Caco-2 (cell line): ENCODE measurements around the gene C19orf53. TPM values are rescaled to one million over a fixed set of nuclear protein-coding genes. Genes with fewer than 3 reads are reported as not detected.

Source experiments
- BruUV-seq: library from RNA; stranded (reverse); fragments of 400-500 nt; replicated peaks from 2 replicates; lab custom pipeline; 2021; lab: Mats Ljungman, UMichigan
- CTCF ChIA-PET: fragments of 300-600 bp; sonication (Branson Sonifier 250); formaldehyde crosslinking; loops from one replicate; lab custom pipeline; 2022; ENCODE audit warnings: antibody characterized with exemption; lab: Charles Lee
- POLR2A ChIA-PET: fragments of 300-600 bp; sonication (Branson Sonifier 250); formaldehyde crosslinking; loops from one replicate; lab custom pipeline; 2022; ENCODE audit warnings: antibody characterized with exemption; lab: Charles Lee
- DNase-seq, 2 experiments: peaks; one replicate each; pipeline versions ENCODE4 v3.0.0 to v3.0.0-alpha.2; 2020 to 2022
- H3K27me3 ChIP-seq: replicated peaks from 2 replicates; pipeline ENCODE4 v1.6.0; 2011; ENCODE audit warnings: low read length; ENCODE audit not compliant: control insufficient read depth, insufficient read depth
- H3K36me3 ChIP-seq: 2 replicates; pipeline ENCODE4 v1.5.1; 2011; ENCODE audit warnings: low read length; ENCODE audit not compliant: control insufficient read depth, insufficient read depth
- H3K4me1 ChIP-seq: fragments of 250-450 bp; sonication (Bioruptor Pico); 2 replicates; pipeline ENCODE4 v1.5.1; 2020; ENCODE audit warnings: mild to moderate bottlenecking
- H3K4me3 ChIP-seq: 2 replicates; pipeline ENCODE4 v1.5.1; 2011; ENCODE audit warnings: low read depth, mild to moderate bottlenecking, control low read depth, low read length
- H3K9me3 ChIP-seq: fragments of 250-450 bp; sonication (Bioruptor Pico); 2 replicates; pipeline ENCODE4 v1.5.1; 2020; ENCODE audit warnings: mild to moderate bottlenecking, moderate library complexity
- H3K27ac Mint-ChIP-seq: one replicate; pipeline ENCODE4 v1.8.0; 2022; ENCODE audit warnings: mixed read lengths; ENCODE audit not compliant: unreplicated experiment
- H3K27me3 Mint-ChIP-seq: one replicate; pipeline ENCODE4 v1.8.0; 2022; ENCODE audit warnings: mixed read lengths; ENCODE audit not compliant: insufficient read depth, unreplicated experiment
- H3K36me3 Mint-ChIP-seq: one replicate; pipeline ENCODE4 v1.8.0; 2022; ENCODE audit warnings: mild to moderate bottlenecking, mixed read lengths; ENCODE audit not compliant: insufficient read depth, unreplicated experiment
- H3K4me1 Mint-ChIP-seq: one replicate; pipeline ENCODE4 v1.8.0; 2022; ENCODE audit warnings: low read depth, mixed read lengths; ENCODE audit not compliant: unreplicated experiment
- H3K4me3 Mint-ChIP-seq: one replicate; pipeline ENCODE4 v1.8.0; 2022; ENCODE audit warnings: mild to moderate bottlenecking, moderate library complexity, mixed read lengths; ENCODE audit not compliant: unreplicated experiment
- H3K9me3 Mint-ChIP-seq: one replicate; pipeline ENCODE4 v1.8.0; 2022; ENCODE audit warnings: mixed read lengths; ENCODE audit not compliant: unreplicated experiment
- intact Hi-C: fragments of 100-400 bp; cut with micrococcal nuclease; formaldehyde crosslinking; loops from one replicate; pipeline ENCODE4 v1.10.0; 2022; ENCODE audit not compliant: unreplicated experiment
- total RNA-seq: library from RNA; stranded (reverse); gene quantifications from 2 replicates; pipeline ENCODE4 v1.2.3, GENCODE V29; 2022
- TF ChIP-seq, protein P1 (sequence below), 2 experiments: fragments of 200-600 bp in 1 of 2; IDR thresholded peaks; 1 replicate in 1 of 2; 2 replicates in 1 of 2; pipeline versions ENCODE4 v1.5.1 to v1.8.0; 2011 to 2022; ENCODE audit warnings: antibody characterized with exemption in 1 of 2, control low read depth in 1 of 2, inconsistent platforms in 1 of 2, low read depth in 1 of 2, low read length in 1 of 2, mild to moderate bottlenecking in 1 of 2, moderate library complexity in 1 of 2; ENCODE audit not compliant: insufficient read depth in 1 of 2, severe bottlenecking in 1 of 2, unreplicated experiment in 1 of 2

C19orf53 gene
- total RNA-seq, 1 experiment from 2014 or later: 113 TPM

DNA sequence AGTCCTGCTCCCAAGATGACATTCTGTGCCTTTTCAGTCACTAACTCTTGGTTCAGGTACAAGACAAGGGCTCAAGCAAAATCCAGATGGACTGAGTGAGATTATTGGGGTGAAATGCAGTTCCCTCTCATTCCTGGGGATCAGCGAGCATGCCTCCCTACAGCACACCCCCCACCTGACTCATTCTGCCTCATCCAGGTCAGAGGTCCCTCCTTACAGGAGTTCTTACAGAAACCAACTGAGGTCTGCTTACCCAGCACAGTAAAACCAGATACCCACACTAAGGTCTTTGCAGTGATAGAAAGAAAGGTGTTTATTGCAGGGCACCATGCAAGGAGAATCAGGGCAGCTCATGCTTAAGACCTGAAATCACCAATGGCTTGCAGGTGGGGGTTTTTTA lies 31.5 kb upstream of the C19orf53 start:
- H3K4me3 Mint-ChIP-seq: no peak overlapping the region
- H3K4me1 Mint-ChIP-seq: no peaks in the 10 kb centered on the region
- CTCF ChIA-PET: no interaction called here
- POLR2A ChIA-PET: no interaction called here
- H3K27me3 Mint-ChIP-seq: no peaks in the 10 kb centered on the region
- Histone ChIP-seq H3K27me3 (no peaks in the 10 kb centered on the region), H3K4me3 (no peak overlapping the region), H3K9me3 (peaks cover 5% of the 10 kb centered on the region; the same call in 1 of the 2 replicates), H3K4me1 (peaks cover 6% of the 10 kb centered on the region; the same call in 1 of the 2 replicates), H3K36me3 (no peaks in the 10 kb centered on the region)
- intact Hi-C loops: no loop called here
- H3K9me3 Mint-ChIP-seq: no peaks in the 10 kb centered on the region
- no peak for DNase-seq
- TF ChIP-seq, protein P1, sequence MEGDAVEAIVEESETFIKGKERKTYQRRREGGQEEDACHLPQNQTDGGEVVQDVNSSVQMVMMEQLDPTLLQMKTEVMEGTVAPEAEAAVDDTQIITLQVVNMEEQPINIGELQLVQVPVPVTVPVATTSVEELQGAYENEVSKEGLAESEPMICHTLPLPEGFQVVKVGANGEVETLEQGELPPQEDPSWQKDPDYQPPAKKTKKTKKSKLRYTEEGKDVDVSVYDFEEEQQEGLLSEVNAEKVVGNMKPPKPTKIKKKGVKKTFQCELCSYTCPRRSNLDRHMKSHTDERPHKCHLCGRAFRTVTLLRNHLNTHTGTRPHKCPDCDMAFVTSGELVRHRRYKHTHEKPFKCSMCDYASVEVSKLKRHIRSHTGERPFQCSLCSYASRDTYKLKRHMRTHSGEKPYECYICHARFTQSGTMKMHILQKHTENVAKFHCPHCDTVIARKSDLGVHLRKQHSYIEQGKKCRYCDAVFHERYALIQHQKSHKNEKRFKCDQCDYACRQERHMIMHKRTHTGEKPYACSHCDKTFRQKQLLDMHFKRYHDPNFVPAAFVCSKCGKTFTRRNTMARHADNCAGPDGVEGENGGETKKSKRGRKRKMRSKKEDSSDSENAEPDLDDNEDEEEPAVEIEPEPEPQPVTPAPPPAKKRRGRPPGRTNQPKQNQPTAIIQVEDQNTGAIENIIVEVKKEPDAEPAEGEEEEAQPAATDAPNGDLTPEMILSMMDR (IDR thresholded peaks at IDR 0.05; ENCODE audit: insufficient read depth in 1 of 2, low read depth in 1 of 2, low read length in 1 of 2, severe bottlenecking in 1 of 2, unreplicated experiment in 1 of 2): no peak
- BruUV-seq: no TSS peak
- no peak overlapping the region for H3K27ac Mint-ChIP-seq
- H3K36me3 Mint-ChIP-seq: peaks cover 17% of the 10 kb centered on the region

DNA sequence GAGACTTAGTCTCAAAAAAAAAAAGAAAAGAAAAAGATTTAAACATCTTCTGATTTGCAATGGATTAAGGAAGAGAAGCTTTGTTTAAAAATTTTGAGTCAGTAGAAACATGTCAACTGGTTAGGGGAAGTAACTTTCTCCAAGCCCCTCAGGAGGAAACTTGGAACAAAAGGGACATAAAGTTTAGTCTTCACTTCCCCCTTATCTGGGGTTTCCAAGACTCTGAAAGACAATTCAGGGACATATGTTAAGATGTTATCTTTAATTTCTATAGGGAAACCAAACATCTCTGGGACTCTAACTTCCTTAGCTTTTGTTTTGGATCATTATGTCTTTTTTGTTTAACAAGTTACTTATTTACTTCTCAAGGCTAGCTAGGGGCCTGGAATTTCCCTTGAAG lies 30.1 kb upstream of the C19orf53 start:
- CTCF ChIA-PET: interaction anchor here (1.1 kb wide), 1 partner anchor 23 kb away, joined by 3 read pairs; no protein-coding TSS in a partner anchor

DNA sequence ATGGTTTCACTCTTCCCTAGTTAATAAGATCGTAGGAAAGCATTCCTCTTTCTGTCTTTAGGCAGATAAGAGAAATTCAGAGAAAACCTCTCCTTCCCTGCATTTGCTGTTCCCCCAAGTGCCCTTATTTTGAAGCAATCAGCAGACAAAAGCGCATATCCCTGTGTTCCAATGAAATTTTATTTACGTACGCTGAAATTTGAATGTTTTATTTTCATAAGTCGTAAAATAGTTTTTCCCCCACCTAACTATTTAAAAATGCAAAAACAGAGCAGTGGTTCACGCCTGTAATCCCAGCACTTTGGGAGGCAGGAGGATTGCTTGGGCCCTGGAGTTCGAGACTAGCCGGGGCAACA lies 27.2 kb upstream of the C19orf53 start:
- intact Hi-C loops: loop anchor here (2.0 kb wide), 1 partner anchor 16 kb away; no protein-coding TSS in a partner anchor
- Histone ChIP-seq H3K36me3 (no peaks in the 10 kb centered on the region), H3K4me1 (peaks cover 10% of the 10 kb centered on the region; the same call in 1 of the 2 replicates), H3K4me3 (peak overlapping the region; percentile 29), H3K9me3 (peaks cover 5% of the 10 kb centered on the region; the same call in 1 of the 2 replicates), H3K27me3 (no peaks in the 10 kb centered on the region)
- Mint-ChIP-seq H3K27ac (peak overlapping the region; percentile 87), H3K4me1 (no peaks in the 10 kb centered on the region), H3K9me3 (no peaks in the 10 kb centered on the region), H3K4me3 (peak overlapping the region; percentile 87), H3K27me3 (no peaks in the 10 kb centered on the region), H3K36me3 (peaks cover 20% of the 10 kb centered on the region)
- TF ChIP-seq, protein P1 (IDR thresholded peaks at IDR 0.05; ENCODE audit: insufficient read depth in 1 of 2, low read depth in 1 of 2, low read length in 1 of 2, severe bottlenecking in 1 of 2, unreplicated experiment in 1 of 2): no peak
- no TSS peak for BruUV-seq
- no peak for DNase-seq
- CTCF ChIA-PET: interaction anchor here (0.6 to 1.4 kb wide), 2 partner anchors 16 to 57 kb away, joined by 3 to 5 read pairs; no protein-coding TSS in a partner anchor
- POLR2A ChIA-PET: interaction anchor here (0.6 to 1.5 kb wide), 6 partner anchors 15 to 749 kb away, joined by 3 to 14 read pairs (median 5); partner anchors contain the start of genes C19orf53 and MRI1

More for the DNA sequence above, 30.1 kb upstream of the C19orf53 start:
- POLR2A ChIA-PET: no interaction called here
- TF ChIP-seq, protein P1 (IDR thresholded peaks at IDR 0.05; ENCODE audit: insufficient read depth in 1 of 2, low read depth in 1 of 2, low read length in 1 of 2, severe bottlenecking in 1 of 2, unreplicated experiment in 1 of 2): no peak
- no peaks in the 10 kb centered on the region for H3K9me3 Mint-ChIP-seq
- DNase-seq: no peak
- peaks cover 23% of the 10 kb centered on the region for H3K36me3 Mint-ChIP-seq
- Histone ChIP-seq H3K9me3 (peaks cover 5% of the 10 kb centered on the region; the same call in 1 of the 2 replicates), H3K36me3 (no peaks in the 10 kb centered on the region), H3K27me3 (no peaks in the 10 kb centered on the region), H3K4me3 (no peak overlapping the region), H3K4me1 (peaks cover 9% of the 10 kb centered on the region; the same call in 1 of the 2 replicates)
- intact Hi-C loops: no loop called here
- no peak overlapping the region for H3K4me3 Mint-ChIP-seq
- no peak overlapping the region for H3K27ac Mint-ChIP-seq
- no TSS peak for BruUV-seq
- no peaks in the 10 kb centered on the region for H3K4me1 Mint-ChIP-seq
- no peaks in the 10 kb centered on the region for H3K27me3 Mint-ChIP-seq
